Hematopoietic multipotent progenitor cell treated with erythropoietin and hydrocortisone succinate and interleukin-3 and kit ligand, for 6 days (in vitro differentiated cells): ENCODE results near the gene ZC3H15.
"Not testable (repeated sequence)": the region's sequence is repeated elsewhere in the genome, so short reads cannot be mapped to it uniquely, and the experiment has no call there.

Source experiments
- DNase-seq: peaks from one replicate; pipeline ENCODE4 v3.0.0-alpha.2; 2015

ZC3H15 gene

DNA sequence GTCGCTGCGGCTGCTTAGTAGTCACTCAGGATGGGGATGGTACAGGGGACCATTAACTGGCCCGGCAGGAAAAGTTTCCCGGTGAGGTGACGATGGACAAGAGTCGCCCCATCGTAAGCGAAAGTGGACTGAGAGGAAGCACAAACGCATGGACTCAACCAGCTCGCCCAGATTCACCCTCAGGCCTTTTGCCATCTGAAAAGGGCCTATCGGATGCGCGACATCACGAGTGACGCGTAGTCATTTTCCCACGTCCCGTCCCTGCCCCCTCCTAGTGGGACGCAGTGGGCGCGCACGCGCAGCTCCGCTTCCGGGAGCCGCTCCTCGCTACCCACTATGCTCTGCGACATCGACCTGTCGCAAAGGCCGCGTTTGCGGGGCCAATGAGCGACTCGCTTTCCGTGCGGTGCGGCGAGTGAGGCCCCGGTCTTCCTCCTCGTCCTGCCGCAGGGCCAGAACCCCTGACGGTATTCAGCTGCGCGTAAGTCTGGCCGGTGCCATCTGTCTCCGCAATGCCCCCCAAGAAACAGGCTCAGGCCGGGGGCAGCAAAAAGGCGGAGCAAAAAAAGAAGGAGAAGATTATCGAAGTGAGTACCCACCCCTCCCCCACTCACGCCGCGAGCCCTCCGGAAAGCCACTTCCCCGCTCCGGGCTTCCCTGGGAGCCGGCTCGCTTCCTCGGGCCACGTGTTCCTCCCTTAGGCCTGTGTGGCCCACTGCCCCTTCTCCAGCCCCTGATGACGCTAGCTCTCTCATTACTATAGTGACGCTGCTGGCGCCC lies at the start of gene ZC3H15:
Gene ZC3H15 (plus strand): TSS at position 390 of the 780 bp plus-strand sequence. CDS start 123 bp downstream, at position 513.
- peak; percentile 98 for DNase-seq

DNA sequence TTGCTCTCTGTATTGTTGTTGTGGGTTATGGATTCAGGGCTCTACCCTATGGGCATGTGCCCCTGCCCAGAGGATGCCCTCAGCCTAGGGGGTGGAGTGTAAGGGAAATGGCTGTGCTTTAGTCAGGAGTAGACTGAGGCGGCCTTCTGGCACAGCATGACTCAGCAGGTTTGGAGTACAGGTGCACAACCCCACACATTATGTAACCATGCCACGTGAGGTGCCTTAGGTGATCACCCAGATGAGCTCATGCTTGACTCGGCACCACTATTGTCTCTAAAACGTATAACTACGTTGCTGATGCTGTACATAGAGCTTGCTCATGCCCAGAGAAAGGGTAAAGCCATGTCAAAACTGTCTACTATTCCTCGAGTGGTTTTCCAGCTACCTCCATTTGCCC lies 48.3 kb upstream of the ZC3H15 start:
- no peak for DNase-seq

DNA sequence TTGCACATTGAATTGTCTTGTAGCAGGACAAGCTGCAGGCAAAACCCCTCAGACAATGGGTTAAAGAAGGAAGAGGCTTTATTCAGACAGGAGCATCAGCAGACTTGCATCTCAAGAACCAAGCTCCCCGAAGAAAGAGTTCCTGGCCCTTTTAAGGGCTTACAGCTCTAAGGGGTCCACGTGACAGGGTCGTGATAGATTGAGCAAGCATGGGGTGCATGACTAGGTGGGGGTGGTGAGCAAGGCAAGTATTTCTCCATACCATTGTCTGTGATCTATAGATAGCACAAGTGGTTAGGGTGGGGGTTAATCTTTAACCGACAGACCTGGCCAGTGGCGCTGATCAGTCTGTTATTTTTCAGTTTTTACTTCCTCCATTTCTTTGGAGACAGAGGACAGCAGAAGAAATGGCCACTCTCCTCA lies 46.4 kb upstream of the ZC3H15 start:
- DNase-seq = peak; percentile 77

DNA sequence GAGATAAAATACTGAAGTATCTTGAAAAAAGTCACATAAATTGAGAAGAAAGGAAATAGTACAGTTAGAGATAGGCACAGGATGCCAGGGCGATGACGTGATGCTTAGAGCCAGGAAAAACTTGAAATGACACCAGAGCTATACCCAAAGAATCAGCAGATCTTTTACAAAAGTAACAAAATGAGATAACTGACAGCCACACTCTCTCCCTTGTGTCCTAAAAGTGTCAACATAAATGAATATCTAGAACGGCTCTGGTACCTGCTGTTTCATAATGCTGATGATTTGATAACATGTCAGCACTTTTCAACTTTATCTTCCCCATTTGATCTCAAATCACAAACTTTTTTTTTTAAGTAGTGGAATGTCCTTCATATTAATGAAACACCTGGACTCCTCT lies 45.6 kb upstream of the ZC3H15 start:
- DNase-seq = peak; percentile 54

DNA sequence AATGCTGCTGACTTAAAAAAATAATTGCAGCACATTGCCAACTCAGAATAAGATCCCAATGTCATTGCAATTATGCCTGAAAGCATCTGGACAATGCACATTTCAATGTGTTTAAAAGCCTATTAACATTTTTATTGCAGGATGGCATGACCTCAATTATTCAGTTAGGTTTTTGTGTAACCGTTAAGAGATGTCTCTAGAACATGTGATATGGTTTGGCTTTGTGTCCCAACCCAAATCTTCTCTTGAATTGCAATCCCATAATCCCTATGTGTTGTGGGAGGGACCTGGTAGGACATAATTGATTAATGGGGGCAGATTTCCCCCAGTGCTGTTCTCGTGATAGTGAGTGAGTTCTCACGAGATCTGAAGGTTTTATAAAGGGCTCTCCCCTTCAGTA lies 43.2 kb upstream of the ZC3H15 start:
- no peak for DNase-seq

DNA sequence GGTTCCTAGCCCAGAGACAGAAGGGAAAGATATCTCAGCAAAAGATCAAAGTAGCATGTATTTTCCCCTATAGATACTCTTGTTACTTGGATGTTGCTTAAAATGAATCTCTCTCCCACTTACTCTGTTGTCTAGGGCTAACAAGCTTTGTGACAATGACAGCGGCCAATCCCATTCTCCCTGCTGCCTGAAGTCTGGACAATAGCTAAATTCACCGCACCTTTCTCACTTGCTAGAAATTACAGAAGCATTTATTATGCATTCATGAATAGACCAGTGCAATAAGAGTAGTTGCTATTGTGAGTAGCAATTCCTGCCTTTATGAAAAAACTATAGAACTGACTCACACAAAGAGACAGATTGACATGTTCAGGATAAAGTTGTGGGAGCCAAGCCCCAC lies 42.2 kb upstream of the ZC3H15 start:
- DNase-seq = no peak

DNA sequence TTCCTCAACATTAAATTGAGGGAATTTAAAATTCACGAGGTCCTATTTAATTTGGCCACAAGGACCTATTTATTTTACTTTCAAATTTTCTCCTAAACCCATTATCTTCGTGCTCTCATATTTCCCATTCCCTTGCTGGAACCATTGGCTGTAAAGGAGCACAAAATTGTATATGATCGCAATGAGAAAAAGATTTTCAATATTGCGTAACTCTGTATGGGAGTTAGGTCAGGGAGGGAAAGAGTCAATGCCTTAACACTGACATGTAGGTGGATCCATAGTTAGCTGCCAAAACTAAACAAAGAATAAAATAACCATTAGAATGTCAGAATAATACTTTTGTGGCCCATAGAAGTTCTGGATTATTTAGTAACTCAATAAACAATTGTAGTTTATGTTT lies 40.6 kb upstream of the ZC3H15 start:
- no peak for DNase-seq

DNA sequence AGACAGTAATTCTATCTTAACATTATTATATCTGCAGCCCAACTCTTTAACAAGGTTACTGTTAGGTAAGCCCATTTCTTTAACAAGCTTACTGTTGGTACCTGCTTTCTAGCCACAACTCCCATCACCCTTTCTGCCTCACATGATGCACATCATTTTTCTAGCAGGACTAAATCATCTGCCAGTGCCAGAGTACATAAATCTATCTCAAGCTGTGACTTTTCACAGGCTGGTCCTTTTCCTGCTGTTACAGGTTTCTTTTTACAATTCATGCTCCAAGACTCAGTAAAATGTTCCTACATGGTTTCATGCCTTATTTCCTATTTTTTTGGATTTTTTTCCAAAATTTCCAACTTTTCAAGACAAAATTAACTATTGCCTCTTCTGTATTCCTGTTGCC lies 30.4 kb upstream of the ZC3H15 start:
- DNase-seq = no peak

DNA sequence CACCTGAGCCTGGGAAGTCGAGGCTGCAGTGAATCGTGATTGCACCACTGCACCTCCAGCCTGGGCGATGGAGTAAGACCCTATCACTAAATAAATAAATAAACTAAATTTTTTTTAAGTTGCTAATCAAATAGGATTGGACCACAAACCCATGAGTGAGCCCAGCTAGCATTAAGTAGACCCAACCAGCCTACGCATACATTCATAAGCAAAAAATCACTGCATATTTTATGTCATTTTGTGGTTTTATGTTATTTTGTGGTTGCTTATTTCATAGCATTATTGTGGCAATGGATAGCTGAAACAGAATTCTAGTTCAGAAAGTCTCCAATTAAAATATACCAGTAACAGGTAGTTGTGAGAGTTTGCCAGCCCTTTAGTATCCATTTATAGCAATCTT lies 29.1 kb upstream of the ZC3H15 start:
- DNase-seq = no peak

DNA sequence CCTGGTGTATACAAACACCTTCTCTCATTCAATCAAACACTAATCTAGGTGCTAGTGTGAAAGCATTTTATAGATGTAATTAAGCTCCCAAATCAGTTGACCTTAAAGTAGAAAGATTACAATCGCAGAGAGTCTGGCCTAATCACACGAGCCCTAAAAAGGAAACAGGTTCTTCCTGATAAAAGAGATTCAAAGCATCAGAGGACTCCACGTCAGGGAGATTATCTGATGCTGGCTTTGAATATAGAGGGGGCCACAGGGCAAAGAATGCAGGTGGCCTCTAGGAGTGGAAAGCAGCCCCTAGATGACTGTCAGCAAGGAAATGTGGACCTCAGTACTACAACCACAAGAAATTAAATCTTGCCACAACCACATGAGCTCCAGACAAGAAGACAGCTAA lies 28.2 kb upstream of the ZC3H15 start:
- peak; percentile 13 for DNase-seq

DNA sequence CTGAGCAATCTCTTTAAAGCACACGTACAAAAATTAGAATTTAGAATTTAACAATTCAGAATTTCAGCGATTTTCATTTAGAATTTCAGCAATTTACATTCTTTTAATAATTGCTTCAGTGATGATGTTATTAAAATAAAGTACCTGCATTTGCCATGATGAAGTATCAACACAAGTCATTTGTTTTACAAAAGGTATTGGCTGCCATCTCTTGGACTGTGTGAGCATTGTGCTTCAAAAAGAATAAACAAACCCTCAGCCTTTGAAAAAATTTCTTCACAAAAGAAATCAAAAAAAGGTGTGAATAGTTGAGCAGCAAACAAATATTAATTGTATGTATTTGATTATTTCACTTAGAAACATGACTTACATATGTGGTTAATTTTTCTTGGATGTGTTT lies 27.1 kb upstream of the ZC3H15 start:
- DNase-seq = peak; percentile 49

DNA sequence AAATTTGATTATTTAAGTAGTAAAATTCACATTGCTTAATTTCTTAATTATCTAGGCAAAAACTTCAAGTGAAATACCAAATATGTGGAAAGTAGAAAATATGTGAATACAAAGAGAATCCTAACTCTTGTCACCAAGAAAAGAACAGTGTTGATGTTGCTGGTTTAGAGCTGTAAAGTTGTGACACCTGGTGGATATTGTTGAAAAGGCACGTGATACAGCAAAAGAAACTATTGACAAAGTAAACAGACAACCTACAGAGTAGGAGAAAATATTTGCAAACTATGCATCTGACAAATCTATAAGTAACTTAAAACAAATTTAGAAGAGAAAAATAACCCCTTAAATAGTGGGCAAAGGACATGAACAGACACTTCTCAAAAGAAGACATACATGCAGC lies 25.6 kb upstream of the ZC3H15 start:
- DNase-seq = peak; percentile 68

DNA sequence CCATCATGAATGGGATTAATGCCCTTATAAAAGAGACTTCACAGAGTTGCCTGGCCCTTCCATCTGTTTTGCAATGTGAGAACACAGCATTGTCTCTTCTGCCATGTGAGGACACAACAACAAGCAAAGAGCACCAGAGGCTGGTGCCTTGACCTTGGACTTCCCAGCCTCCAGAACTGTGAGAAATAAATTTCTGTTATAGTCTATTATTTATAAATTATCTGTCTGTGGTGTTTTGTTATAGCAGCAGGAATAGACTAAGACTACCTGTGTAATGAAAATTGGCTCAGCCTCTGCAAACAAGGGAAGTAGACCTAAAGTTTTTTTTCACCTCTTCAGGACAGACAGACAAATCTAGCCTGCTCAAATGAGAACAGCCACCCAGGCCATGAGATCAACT lies 19.3 kb upstream of the ZC3H15 start:
- no peak for DNase-seq

DNA sequence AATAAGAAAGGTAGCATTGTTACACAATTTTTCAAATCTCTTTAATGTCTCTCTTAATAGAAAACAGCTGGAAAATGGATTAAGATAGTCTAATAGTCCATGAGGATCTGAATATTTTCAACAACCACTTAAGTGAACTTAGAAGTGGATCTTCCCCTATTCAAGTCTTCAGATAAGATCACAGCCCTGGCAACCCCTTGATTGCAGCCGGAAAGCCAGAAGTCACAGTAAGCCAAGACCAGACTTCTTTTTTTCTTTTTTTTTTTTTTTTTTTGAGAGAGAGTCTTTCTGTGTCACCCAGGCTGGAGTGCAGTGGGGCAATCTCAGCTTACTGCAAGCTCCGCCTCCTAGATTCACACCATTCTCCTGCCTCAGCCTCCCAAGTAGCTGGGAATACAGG lies 18.6 kb upstream of the ZC3H15 start:
- DNase-seq = peak; percentile 51

DNA sequence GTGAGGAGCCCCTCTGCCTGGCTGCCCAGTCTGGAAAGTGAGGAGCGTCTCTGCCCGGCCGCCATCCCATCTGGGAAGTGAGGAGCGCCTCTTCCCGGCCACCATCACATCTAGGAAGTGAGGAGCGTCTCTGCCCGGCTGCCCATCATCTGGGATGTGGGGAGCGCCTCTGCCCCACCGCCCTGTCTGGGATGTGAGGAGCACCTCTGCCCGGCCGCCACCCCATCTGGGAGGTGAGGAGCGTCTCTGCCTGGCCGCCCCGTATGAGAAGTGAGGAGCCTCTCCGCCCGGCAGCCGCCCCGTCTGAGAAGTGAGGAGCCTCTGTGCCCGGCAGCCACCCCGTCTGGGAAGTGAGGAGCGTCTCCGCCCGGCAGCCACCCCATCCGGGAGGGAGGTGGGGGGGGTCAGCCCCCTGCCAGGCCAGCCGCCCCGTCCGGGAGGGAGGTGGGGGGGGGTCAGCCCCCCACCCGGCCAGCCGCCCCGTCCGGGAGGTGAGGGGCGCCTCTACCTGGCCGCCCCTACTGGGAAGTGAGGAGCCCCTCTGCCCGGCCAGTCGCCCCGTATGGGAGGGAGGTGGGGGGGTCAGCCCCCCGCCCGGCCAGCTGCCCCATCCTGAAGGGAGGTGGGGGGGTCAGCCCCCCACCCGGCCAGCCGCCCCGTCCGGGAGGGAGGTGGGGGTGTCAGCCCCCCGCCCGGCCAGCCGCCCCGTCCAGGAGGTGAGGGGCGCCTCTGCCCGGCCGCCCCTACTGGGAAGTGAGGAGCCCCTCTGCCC lies 13.2 kb upstream of the ZC3H15 start:
- not testable (repeated sequence) for DNase-seq

DNA sequence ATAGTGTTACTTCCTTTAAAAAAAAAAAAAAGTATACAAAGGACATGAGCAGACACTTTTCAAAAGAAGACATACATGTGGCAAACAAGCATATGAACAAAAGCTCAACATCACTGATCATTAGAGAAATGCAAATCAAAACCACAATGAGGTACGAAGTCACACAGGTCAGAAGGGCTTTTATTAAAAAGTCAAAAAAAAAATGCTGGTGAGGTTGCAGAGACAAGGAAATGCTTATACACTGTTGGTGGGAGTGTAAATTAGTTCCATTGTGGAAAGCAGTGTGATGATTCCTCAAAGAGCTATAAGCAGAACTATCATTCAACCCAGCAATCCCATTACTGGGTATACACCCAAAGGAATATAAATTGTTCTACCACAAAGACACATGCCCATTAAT lies 11.8 kb upstream of the ZC3H15 start:
- not testable (repeated sequence) for DNase-seq

DNA sequence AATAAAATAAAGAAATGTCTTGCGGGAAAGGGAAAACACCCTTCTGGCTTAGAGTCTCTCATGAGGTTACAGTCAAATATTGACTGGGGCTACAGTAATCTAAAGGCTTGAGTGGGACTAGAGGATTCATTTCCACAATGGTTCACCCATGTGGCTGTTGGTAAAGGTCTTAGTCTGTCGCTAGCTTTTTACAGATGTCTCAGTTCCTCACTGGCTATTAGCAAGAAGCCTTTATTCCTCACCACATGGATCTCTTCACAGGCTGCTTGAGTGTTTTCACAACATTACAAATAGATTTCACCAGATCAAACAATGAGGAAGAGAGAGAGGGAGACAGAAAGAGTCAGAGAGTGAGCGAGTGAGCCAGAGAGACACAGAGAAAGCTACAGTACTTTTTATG lies 8.3 kb upstream of the ZC3H15 start:
- peak; percentile 16 for DNase-seq

DNA sequence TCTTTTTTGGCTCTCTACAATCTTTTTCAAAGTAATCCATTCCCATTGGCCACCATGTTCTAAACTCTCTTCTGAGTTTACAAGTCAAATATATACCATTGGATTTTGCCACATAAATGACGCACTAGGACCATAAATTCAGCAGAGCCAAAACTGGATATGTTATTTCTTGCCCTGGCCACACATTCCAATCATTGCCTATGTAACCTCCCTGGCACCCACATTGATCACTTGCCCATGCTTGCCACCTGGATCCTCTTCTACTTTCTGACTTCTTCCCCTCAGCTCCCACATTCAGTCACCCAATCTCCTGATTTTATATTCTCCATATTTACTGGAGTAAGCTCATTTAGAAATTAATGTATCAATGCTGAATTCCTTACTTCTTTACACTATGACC lies 5.1 kb upstream of the ZC3H15 start:
- DNase-seq = no peak

DNA sequence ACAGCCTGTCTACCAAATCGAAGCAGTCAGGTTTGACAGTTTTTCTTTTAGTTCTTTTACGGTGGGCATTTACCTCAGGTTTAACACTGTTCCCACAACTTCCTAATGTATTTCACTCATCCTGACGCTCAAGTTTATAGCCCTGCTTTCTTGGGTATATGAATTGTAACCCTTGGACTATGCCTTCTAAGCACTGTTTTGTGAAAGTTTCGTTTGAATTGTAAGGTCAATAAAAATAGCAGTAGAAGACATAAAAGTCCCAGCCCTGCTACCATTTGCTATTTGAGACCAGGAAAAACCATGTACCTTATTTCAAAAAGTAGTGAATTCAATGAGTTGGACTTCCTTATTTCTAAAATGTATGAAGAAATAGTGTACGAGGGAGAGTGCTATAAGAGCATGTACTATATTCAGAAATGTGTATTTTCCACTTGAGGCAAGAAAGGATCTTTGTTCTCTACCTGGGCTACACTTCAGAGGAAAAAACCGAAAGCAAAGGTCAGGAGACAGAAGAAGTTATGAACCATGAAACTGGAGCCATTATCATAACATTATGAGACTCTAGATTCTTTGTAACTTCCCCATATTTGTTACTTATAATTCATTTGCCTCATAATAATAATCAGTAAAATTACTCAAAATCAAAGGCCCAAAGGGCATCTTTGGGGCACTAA lies 1.9 kb upstream of the ZC3H15 start:
- peak; percentile 30 for DNase-seq

DNA sequence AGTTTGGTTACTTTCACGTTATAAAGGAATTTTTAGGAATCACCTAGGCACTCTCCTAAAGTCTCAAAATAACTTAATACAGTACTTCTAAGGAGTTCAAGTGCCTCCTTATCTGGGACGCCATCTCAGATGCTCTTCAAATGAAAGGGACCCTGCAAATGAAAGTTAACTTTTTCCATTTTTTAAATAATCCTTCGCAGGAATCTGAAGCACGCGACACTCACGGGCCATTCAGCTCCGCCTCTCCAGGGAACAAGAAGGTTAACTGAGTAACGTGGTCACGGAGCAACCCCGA lies 537 bp upstream of the ZC3H15 start:
- no peak for DNase-seq

DNA sequence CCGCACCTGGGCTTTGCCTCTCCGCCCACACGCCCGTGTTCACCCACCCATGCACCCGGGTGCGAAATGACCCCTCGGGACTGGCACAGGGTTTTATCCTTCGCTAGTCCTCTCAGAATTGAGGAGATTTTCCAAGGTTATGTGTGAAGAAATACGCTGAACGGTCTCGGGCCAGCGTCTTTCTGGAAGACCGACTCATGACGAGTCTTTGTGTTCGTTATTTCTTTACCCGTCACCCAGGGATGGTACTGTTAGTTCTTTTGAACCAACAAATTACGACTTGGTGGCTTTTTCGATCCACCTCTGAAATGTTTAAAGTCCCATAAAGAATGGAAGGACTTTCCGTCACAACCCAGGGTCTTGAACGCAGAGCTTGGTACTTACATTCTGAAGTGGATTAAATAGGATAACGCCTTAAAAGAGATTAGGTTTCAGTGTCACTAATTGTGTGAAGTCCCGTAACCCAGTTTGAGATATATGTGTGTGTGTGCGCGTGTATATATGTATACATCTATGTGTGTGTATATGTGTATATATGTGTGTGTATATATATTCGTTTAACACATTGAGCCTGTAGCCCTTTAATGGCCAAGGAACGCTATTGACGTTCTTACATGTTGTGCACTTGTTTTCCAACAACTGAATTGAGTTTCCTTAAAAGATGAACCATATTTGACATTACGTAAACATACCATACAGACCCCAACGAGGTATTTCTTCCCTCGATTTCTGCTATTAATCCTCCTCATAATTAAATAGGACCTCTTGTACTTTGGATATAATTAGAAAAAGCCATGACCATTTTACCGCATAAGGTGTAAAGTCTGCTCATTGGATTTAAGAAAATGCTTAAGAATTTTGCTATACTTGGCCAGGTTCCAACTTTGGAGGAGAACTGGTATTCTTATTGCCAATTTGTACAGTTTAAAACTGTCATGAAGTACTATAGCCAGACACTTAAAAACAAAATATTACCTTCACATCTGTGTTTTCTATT lies 889 bp downstream of the ZC3H15 start:
- peak; percentile 51 for DNase-seq

DNA sequence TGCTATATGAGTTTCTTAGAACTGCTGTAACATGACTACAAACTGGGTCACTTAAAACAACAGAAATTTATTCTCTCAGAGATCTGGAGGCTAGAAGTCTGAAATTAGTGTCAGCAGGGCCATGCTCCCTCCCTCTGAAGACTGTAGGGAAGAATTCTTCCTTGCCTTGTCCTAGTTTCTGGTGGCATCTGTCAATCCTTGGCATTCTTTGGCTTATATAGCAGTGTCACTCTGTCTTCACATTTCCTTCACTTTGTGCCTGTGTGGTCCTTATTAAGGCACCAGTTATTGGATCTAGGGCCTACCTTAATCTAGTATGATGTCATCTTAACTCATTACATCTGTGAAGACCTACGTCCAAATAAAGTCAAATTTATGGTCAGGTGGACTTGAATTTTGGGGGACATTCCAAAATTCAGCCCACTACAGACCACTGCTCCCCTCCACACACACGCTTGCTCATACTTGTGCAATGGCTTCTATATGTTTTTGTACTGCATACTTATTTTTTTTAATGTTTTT lies 7.6 kb downstream of the ZC3H15 start:
- no peak for DNase-seq

DNA sequence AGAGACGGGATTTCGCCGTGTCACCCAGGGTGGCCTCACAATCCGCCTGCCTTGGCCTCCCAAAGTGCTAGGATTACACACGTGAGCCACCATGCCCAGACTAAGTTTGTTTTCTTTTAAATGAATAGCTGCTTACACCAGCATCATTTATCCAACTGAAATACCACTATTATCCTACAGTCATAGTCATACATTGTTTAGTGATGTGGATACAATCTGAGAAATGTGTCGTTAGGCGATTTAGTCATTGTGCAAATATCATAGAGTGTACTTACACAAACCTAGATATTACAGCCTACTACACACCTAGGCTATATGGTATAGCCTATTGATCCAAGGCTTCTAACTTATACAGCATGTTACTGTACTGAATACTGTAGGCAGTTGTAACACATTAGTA lies 10.3 kb downstream of the ZC3H15 start:
- DNase-seq = no peak
